ENCODE measurements around the gene SCAI. TPM values are rescaled to one million over a fixed set of nuclear protein-coding genes. Genes with fewer than 3 reads are reported as not detected.
A peak's percentile ranks its signal among the peaks of the same experiment; 100 is the strongest.

The SCAI gene
- total and polyA plus RNA-seq, 9 of the 15 experiments (the other 6 are each of a cell fraction or from before 2014, with no cell fraction given), result 0.70 to 12.4 (median 4.2) TPM

GRCh38 chr9:125131778-125132177 lies 11.6 kb downstream of the SCAI start (continued):
- TF ChIP-seq ZNF518B (CRISPR knock-in tag; IDR thresholded peaks at IDR 0.05), result no peak
- TF ChIP-seq SMAD2 (IDR thresholded peaks at IDR 0.05; ENCODE audit: low read depth, low read length), result no peak
- 0 out of 2 replicates have a peak, but pooled peaks have one; percentile 16 for TF ChIP-seq RAD51 (IDR thresholded peaks at IDR 0.05; ENCODE audit: borderline replicate concordance, low read depth)
- no peak for TF ChIP-seq RBM14 (IDR thresholded peaks at IDR 0.05; ENCODE audit: borderline replicate concordance, insufficient read depth, low read depth, low read length)
- no peak for TF ChIP-seq TEAD2 (tag; IDR thresholded peaks at IDR 0.05)
- no peak for TF ChIP-seq SREBF2 (CRISPR knock-in tag; IDR thresholded peaks at IDR 0.05)
- TF ChIP-seq MEF2D (tag; conservative IDR thresholded peaks at IDR 0.05; ENCODE audit: low read depth), result 0 out of 2 replicates have a peak, but pooled peaks have one; percentile 60
- no peak for TF ChIP-seq ETV6 (IDR thresholded peaks at IDR 0.05; ENCODE audit: borderline replicate concordance in 1 of 2, low read depth in 2 of 2, low read length in 1 of 2)
- no peak for TF ChIP-seq ETV6 (CRISPR knock-in tag; IDR thresholded peaks at IDR 0.05; ENCODE audit: borderline replicate concordance)
- no peak for TF ChIP-seq PHTF2 (CRISPR knock-in tag; IDR thresholded peaks at IDR 0.05)
- no peak for TF ChIP-seq MAZ (CRISPR knock-in tag; conservative IDR thresholded peaks at IDR 0.05 in 1 of 2, IDR thresholded peaks at IDR 0.05 in 1 of 2)
- no peak for TF ChIP-seq RBM39 (optimal IDR thresholded peaks at IDR 0.05; ENCODE audit: low read depth, low read length)
- peak; percentile 58 for TF ChIP-seq HDAC3 (IDR thresholded peaks at IDR 0.05; ENCODE audit: borderline replicate concordance, partially characterized antibody)
- TF ChIP-seq ZNF644 (tag; IDR thresholded peaks at IDR 0.05; ENCODE audit: low read depth), result no peak
- TF ChIP-seq ZFP36 (IDR thresholded peaks at IDR 0.05; ENCODE audit: low read depth, low read length, partially characterized antibody), result no peak
- TF ChIP-seq TCF3 (CRISPR knock-in tag; IDR thresholded peaks at IDR 0.05), result peak; percentile 90
- TF ChIP-seq ZNF77 (CRISPR knock-in tag; IDR thresholded peaks at IDR 0.05), result no peak
- peak; percentile 72 for TF ChIP-seq GATA2 (CRISPR knock-in tag; IDR thresholded peaks at IDR 0.05)
- peak; percentile 70; the same call in 1 of the 2 replicates for TF ChIP-seq HLTF (IDR thresholded peaks at IDR 0.05)
- TF ChIP-seq CBFA2T2 (conservative IDR thresholded peaks at IDR 0.05), result peak; percentile 93
- peak; percentile 95; the same call in 1 of the 2 replicates for TF ChIP-seq CC2D1A (IDR thresholded peaks at IDR 0.05)
- TF ChIP-seq BRD9 (IDR thresholded peaks at IDR 0.05; ENCODE audit: low read depth, partially characterized antibody), result no peak
- peak; percentile 66; the same call in 1 of the 2 replicates for TF ChIP-seq KLF16 (IDR thresholded peaks at IDR 0.05)
- no peak for TF ChIP-seq AFF1 (IDR thresholded peaks at IDR 0.05; ENCODE audit: low read depth in 1 of 2, partially characterized antibody in 2 of 2)

Measured in K562 (cell line).